ENCODE measurements around the gene ITPR1.

ITPR1 gene

DNA sequence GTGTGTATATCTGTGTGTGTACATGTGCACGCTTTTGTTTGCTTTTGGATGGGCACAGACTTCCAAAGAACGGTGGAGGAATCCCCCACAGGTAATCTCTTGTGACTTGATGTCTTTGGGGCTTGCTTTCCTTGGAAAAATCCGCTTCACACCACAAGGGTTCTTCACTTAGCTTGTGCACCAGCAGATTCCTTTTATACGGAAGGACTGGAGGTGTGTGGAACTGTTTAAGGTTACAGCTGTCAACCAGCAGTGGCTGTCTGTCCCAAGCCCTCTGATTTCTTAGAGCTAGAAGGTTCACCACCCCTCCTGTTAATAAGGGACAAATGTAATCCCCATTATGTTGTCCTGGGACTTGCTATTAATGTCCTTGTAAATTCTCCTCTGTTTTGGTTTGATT lies 193.5 kb downstream of the ITPR1 start:
- no peak for DNase-seq (ENCODE audit: low spot score)

DNA sequence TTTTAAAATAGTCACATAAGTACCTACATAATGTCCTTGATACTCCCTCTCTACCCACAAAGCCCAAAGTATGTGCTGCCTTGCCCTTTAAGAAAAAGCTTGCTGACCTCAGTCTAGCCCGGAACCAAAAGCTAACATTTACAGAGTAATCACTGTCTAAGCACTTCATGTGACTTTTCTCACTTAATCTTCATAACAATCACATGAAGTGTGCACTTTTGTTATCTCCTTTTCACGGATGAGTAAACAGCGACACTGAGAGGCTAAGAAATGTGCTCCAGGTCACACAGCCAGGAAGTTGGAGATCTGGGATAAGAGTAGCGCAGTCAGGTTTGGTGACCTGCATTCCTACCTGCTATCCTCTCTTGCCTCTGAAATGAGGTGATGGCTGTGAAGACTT lies 194.0 kb downstream of the ITPR1 start:
- DNase-seq (ENCODE audit: low spot score) = no peak

DNA sequence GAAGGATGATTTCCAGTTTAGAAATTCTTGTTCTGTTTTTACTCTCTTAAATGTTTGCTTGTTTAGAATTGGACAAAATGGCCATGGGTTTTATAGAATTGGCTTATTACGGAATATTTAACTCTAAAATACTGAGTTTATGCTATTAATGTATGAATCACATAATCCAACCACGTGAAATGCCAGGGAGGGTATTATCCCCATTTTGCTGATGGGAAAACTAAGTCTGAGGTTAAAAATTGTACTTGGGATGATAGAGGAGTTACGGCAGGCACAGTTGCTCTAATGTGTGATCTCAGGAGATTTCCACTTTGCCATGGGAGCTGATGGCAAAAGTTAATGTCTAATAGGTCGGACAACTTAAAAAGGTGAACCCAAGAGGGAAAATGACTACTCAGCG lies 194.4 kb downstream of the ITPR1 start:
- DNase-seq (ENCODE audit: low spot score) = no peak

DNA sequence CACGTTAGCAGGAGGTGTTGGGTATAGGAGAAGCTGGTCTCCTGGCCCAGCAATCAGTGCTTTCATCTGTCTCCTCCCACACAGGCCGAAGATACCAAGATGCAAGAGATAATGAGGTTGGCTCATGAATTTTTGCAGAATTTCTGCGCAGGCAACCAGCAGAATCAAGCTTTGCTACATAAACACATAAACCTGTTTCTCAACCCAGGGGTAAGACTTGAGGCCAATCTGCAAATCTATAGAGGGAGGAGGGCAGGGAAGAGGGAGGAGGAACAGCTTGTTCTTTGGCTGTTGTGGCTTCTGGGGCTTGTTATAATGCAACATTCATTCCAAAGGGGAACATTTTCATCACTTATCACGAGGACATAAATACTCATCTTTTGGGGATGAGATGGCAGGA lies 195.3 kb downstream of the ITPR1 start:
- DNase-seq (ENCODE audit: low spot score) = no peak

DNA sequence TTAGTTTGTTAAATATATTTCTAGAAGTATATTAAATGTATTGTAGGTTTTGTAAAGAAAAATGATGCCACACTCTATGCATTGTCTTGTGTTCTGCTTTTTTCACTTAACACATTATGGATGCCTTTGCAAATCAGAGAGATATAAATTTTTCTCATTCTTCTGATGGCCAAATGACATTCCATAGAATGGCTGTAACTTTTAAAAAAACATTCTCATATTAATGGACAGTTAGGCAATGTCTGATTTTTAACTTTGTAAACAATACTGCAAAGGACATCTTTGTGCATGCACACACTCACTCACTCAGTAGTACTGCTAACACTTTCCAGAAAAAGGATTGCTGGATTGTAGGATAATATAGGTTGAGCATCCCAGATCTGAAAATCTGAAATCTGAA lies 195.9 kb downstream of the ITPR1 start:
- no peak for DNase-seq (ENCODE audit: low spot score)

DNA sequence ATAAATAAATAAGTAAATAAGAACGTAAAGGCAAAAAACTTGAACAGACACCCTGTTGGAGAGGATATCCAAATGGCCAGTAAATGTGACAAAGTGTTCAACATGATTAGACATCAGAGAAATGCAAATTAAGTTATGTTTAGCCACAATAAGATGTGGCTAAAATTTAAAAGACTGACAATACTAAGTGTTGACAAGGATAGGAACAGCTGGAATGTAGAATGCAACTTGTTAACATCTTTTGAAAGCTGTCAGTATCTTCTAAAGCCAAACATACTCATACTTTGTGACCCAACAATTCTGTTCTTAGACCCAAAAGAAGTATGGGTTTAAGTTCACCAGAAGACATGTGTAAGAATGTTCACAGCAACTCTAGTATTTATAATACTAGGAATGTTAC lies 197.1 kb downstream of the ITPR1 start:
- DNase-seq (ENCODE audit: low spot score) = no peak

DNA sequence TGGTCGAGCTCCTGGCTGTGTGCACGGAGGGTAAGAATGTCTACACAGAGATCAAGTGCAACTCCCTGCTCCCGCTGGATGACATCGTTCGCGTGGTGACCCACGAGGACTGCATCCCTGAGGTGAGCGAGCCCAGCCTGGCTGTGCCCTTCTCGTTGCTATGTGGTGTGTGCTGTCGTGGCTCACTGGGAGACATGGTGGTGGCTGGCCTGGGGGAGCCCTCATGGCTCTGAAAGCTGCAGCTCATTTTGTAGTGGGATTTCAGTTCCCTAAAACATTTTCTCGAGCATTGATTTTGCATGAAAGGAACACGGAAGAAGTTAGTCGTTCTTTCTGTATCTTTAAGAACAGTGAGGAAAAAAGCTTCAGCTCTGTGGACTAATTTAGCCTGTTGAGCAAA lies 200.5 kb downstream of the ITPR1 start:
- DNase-seq (ENCODE audit: low spot score) = no peak

DNA sequence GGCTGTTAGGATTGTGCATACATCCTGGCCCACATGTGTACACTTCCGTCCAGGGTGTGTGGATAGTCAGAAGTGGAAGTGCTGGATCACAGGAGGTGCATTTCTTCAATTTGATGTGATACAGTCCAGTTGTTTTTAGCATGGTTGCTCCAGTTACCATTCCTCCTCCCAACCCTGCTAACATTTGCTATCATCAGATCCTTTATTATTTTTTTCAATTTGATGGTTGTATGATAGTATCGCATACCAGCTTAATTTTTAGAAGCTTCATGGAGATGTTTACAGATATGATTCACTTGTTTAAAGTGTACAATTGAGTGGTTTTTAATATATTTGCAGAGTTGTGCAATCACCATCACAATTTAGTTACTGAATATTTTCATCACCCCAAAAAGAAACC lies 202.7 kb downstream of the ITPR1 start:
- DNase-seq (ENCODE audit: low spot score) = no peak

DNA sequence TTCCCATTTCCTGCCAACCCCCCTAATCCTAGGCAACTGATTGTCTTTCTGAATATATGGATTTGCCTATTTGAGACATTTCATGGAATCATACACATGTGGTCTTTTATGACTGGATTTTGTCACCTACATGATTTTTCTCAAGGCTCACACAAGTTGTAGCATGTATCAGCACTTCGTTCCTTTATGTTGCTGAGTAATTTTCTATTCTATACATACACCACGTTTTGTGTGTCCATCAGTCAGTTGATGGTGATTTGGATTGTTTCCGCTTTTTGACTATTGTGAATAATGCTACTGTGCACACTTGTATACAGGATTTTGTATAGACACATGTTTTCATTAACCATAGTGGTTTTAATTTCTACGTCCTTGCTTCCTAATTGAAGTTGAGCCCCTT lies 203.1 kb downstream of the ITPR1 start:
- DNase-seq (ENCODE audit: low spot score) = no peak

DNA sequence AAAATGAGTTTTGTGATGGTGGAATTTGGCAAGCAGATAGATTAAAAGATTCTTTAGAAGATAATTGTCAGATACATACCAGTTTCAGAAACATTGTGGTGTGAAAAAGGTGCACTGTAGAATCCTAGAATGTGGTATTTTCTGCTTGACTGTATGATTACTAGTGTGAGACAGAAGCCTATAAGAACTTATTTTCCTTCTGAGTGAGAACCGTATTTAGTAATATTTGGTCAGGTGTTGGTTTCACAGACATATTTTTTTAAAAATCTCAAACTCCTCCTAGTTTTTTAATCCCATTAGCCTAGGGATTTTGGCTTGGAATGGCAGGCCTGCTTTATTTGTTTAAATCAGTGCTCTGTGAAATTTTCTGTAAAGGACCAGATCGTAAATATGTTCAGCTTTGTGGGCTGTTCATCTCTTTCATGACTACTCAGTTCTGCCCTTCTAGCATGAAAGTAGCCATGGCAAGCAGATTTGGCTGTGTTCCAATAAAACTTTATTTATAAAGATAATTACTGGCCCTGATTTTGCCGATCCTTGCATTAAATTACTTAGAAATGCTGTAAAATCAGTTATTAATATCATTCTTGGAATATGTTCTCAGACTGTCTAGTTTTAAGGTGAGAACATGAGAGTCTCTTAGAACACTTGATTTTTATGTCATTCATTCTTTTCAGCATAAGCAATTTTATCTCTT lies 205.1 kb downstream of the ITPR1 start:
- DNase-seq (ENCODE audit: low spot score) = no peak

DNA sequence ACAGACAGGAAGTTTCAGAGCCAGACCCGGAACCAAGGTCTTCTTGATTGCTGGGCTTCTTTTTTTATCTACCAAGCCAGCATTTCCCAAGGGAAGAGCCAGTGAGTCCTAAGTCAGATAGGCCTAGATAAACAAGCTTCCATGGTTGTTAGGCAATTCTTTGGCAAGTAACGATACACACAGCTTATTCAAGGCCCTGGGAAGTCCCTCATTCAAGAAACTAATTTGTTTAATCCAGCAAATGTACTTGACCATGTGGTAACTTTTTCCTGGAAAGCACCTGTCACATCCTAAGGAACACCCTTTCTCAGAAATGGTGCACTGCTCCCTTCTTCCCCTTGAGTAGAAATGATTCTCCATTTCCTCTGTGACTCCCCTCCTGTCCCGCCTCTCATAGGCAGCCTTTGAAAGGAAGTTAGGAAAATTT lies 209.9 kb downstream of the ITPR1 start:
- DNase-seq (ENCODE audit: low spot score) = no peak

DNA sequence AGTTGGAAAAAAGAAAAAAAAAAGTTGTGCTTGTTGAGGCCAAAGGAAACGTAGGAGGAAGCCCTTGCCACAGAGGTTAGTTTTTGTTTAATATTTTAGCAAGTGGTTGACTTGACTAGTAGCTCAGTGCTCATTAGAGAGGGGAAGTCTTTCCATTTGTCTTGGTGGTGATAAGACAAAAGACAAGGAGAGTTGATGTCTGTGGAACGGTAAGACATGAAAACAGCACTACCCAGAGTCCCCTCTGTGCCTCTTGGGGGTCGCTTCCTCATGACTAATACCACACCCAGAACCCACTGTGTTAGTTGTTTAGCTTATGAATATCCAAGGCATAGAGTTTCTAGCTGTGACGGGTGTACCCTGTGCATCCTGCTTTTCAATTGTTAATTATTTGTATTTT lies 211.4 kb downstream of the ITPR1 start:
- DNase-seq (ENCODE audit: low spot score) = no peak

DNA sequence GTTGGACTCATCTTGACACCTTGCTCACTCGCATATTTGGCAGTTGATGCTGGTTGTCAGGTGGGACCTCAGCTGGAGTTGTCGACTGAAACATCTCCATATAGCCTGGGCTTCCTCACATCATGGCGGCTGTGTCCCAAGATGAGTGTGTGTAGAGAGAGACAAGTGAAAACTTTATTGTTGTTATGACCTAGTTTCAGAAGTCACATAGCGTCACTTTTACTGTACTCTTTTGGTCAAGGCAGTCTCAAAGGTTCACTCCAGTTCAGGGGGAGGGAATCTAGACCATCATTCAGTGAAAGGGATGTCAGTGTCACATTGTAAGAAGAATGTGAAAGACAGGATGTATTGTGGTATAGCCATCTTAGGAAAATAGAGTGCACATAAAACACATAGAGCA lies 214.2 kb downstream of the ITPR1 start:
- no peak for DNase-seq (ENCODE audit: low spot score)

DNA sequence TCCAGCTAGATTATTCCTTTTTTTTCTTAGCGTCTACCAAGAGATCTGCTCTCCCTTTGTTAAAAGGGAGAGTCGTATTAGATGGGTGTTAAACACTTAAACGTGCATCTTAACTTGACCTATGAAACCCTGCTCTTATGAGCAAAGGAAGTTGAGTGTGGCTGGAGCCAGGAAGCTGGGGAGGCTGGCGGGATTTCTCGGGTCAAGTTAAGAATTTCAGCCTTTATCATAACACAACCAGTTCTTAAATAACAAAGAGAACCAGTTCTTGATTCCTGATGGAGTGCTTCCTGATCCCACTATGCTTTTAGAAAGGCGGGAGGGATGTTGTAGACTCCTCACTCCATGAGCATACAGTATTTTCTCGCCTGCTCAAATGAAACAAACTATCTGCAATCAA lies 215.1 kb downstream of the ITPR1 start:
- no peak for DNase-seq (ENCODE audit: low spot score)

DNA sequence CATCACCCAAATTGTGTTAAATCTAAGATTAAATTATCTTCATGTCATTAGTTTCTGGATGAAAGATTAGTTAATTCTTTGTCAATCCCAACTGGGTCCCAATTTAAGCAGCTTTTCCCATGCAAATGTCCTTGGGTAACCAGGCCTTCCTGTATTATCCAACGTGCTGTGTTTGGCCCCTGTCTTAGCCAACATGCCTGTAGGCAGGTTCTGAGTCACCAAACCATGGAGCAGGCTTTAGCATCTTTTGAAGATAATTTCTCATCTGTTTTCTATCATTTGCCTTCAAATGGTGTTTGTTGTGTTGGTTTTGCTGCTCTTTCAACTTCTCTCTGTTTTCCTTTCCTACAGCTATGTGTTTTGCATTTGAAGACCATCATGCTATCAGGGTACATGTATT lies 216.2 kb downstream of the ITPR1 start:
- DNase-seq (ENCODE audit: low spot score) = no peak

DNA sequence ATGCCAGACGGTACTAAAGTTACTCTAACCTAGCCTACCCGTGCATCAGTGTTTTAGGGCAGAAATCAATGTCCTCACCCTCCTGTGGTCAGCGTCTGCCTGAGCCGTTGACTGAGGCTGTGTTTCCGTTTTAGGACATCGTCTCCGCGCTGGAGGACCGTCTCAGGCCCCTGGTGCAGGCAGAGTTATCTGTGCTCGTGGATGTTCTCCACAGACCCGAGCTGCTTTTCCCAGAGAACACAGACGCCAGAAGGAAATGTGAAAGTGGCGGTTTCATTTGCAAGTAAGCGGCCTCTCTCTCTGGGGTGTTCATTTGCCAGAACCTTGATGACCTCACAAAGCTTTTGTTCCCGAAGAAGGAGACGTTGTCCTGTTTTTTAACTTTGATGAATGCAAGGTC lies 217.0 kb downstream of the ITPR1 start:
- no peak for DNase-seq (ENCODE audit: low spot score)

DNA sequence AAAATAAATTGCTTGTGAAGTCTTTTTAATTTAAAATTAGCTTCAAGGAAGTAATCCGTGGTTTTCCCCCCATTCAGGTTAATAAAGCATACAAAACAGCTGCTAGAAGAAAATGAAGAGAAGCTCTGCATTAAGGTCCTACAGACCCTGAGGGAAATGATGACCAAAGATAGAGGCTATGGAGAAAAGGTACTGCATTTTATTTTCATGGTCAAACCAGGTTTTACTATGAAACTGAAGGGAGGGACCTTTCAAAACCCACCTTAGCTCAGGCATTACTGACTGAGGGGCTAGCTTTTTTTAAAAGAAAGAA lies 218.5 kb downstream of the ITPR1 start:
- no peak for DNase-seq (ENCODE audit: low spot score)

DNA sequence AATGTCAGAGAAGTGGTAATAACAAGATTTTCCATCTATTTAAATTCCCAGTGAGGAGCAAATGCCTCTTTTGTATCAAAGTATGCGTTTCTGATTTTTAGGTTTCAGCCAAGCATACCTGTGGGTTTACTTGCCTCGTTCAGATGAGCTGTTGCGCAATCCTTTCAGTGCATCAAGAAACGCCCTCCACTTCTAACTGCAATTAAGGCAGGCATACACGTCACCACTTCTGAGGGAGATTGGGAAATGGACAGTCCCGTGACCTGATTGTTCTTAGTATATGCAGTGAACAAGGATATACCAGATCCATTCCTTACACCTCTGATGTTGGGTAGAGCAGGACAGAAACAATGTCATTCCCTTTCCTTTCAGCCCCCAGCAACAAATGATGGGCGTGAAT lies 219.0 kb downstream of the ITPR1 start:
- DNase-seq (ENCODE audit: low spot score) = no peak

DNA sequence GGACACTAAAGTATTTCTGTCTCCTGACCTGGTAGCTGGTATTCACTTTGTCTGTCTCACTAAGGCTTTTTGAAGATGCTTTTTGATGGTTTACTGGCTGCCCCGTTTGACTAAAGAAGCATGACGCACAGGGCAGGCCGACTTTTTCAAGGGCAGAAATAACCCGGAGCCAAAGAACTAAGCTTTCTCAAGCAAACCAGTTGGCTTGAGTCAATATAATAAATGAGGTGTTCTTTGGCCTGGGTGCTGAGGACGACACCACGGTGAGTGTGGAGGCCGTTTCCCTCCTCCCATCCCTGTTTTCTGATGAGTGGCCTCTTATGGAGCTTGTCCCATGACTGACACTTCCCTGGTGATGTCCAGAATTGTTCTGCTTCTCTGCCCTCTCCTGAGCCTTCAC lies 220.9 kb downstream of the ITPR1 start:
- no peak for DNase-seq (ENCODE audit: low spot score)

DNA sequence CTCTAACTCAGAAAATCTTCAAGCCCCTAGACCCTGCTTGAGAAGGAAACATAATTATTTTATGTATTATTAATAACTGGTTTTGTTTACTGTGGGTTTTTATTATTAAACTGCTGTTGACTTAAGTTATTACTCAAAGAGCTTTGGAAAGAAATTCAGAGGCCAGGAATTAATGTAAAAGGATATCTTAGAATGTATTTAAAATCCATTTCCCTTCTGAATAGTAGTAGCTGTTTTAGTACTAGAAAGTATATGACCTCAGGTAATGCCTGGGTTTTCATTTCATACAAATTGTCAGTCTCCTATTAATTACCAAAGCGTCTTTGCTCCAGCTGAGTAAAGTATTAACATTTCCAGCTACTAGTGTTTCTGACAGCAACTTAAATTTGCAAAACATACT lies 223.1 kb downstream of the ITPR1 start:
- no peak for DNase-seq (ENCODE audit: low spot score)

DNA sequence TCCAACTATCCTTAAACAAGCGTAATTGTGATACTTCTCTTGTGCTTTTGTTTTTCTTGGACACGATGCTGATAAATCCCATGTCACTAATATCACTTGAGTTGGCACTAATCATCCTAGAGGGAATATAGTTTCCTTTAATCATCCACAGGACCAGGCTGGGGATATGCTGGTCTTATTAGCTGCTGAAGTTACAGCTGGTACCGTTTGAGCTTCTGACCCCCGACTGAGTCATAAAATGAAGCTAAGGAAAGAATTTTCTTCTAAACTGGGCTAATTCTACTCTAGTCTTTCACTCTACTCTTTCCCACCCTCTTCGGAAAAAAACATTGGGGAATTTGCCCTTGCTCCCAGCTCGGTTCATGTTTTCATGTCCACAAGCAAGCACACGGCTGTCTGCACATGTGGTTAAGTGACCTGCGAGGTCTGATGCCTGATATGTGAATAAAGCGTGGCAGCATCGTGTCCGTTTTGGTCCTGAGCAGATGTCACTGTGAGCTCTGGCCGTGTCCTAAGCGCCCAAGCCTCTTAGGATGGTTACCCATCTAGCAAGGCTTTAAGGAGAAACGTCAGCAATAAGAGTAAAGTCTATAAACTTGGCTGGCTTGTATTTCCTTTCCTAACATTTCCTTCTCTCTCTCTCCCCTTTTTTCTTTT lies 223.7 kb downstream of the ITPR1 start:
- DNase-seq (ENCODE audit: low spot score) = peak; percentile 29

DNA sequence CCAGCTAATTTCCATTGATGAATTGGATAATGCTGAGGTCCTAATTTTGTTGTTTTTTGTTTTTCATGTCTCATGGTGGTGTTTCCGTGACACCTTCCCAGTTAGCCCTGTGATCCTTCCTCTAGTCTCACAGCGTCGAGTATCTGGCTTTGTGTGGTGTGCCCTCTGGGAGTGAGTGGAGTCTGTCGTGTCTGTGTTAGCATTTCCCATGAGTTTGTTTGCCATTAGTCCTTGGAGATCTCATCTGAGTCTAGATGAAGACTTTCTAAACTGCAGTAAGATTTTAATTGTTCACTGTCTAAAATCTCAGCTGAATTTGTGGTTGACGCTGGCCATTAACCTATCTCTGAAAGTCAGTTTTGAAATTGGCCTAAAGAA lies 224.2 kb downstream of the ITPR1 start:
- DNase-seq (ENCODE audit: low spot score) = no peak

DNA sequence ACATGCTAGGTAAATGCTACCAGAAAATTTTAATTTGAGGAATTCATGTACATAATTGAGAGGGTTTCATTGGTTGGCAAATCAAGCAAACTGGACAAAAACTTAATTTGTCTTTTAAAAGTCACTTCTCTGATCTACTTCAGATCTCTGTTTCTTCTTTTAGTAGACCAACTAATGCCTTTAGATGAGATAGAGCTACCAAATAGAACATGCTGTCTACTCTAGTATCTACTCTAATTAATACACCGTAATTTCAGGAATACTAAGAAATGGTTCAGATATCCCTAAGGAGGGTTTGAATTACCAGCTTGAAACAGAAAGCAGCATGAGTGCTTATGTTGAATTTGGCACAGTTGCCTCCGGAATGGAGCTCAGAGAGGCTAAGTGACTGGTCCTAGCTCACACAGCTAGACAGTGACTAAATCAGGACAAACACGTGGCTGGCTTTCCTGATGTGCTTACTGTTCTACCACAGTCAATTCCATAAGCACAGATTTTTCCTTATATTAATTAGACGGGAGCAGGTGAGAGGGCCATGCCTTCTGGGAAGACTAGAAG lies 225.1 kb downstream of the ITPR1 start:
- no peak for DNase-seq (ENCODE audit: low spot score)

DNA sequence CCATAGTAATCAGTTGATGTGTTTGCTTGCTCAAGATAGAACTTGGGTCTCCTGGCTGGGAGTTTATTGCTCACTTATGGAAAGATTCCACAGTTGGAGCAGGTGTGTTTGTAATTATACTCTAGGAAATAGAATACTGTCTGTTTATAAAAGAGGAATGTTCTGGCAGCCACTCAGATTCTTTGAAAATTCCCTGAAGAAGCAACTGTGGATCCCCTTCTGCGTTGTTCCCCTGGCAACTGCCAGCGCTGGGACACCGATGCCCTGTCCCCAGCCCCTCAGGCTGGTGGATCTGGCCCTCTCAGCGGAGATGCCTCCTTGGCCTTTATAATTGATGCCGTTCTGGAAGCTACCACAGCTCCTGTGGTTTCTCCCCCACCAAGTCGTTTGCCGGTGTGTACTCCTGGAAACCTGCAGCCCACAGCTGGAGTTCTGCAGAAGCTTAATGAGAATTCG lies 225.9 kb downstream of the ITPR1 start:
- no peak for DNase-seq (ENCODE audit: low spot score)

All from AG08396 (cell line).